GM18868 (cell line): ENCODE results near the gene RIMBP3C.
A peak's percentile ranks its signal among the peaks of the same experiment; 100 is the strongest.
"Not testable (repeated sequence)": the region's sequence is repeated elsewhere in the genome, so short reads cannot be mapped to it uniquely, and the experiment has no call there.

Experiments
- ATAC-seq: cut with Tn5 transposase; IDR thresholded peaks from one replicate; pipeline ENCODE4 v1.9.1; 2021; ENCODE audit warnings: mild to moderate bottlenecking, moderate library complexity; ENCODE audit not compliant: unreplicated experiment

The RIMBP3C gene

GRCh38 chr22:21579474-21579851 lies 28.2 kb upstream of the RIMBP3C start:
- ATAC-seq = no peak

DNA sequence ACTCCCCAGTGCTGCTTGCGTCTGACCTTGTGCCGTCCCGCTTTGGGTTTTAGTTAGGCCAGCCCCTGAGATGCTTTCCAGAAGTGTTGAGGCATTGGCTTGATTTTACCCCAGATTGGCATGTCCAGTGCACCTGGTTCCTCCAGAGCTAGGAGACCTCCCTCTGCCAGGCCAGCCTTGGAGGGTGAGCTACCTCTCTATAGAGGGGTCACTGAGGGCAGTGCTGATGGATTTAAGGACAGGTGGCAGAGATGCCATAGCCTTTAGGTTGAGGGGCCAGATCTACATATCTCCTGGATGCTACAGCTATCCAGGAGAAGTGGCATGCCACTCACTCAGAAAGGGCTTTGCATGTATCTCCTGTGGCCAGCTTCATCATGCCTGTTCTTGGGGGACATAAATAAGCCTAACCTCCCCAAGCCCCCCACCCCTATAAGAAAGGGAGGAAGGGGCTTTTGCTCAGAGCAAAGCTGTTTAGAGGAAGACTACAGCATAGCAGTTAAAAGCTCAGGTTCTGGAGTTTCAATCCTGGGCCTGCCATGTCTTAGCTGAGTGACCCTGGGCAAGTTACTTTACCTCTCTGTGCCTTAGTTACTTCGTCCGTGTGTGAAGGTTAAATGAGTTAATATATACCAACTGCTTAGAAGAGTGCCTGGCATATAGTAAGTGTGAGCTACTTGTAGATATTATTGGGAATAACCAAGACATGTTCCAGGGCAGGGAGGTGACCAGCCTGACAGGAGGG lies 22.7 kb upstream of the RIMBP3C start:
- ATAC-seq = no peak

DNA sequence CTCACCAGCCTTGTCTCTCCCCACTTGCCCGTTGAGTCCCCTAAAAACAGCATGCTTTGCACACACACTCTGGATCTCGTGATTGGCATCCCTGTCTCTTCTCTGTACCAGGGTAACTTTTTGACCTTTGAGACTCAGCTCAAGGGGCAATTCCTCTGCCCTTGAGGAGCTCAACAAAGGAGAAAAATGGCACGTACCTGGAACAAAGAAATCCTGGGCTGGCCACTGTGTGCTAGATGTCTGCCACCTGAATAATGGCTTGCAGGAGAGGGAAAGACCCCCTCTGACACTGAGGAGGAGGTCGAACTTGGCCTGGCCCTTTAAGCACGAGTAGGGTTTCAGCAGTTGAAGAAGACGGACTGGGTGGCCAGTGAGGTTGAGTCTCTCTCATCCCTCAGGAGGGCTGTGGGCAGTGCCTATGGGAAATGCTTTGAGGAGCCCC lies 22.1 kb upstream of the RIMBP3C start:
- no peak for ATAC-seq

DNA sequence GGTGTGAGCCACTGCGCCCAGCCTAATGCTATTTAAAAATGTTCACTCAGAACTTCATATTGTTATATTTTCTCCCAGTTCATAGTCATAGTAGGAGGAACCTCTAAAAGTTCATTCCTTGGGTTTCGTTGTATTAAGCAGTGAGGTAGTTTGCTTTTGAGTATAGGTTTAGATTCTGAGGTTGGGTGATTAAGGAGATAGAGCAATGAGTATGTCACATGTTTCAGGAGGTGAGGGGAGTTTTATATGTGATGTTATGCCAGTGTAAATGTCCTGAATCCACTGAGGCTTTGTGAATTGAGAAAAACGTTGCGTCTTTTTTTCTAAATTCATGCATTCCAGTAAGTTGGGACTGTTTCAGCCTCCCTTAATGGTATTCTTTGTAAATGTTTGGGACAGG lies 20.4 kb upstream of the RIMBP3C start:
- ATAC-seq = no peak

GRCh38 chr22:21570398-21570797 lies 19.1 kb upstream of the RIMBP3C start:
- ATAC-seq = no peak

DNA sequence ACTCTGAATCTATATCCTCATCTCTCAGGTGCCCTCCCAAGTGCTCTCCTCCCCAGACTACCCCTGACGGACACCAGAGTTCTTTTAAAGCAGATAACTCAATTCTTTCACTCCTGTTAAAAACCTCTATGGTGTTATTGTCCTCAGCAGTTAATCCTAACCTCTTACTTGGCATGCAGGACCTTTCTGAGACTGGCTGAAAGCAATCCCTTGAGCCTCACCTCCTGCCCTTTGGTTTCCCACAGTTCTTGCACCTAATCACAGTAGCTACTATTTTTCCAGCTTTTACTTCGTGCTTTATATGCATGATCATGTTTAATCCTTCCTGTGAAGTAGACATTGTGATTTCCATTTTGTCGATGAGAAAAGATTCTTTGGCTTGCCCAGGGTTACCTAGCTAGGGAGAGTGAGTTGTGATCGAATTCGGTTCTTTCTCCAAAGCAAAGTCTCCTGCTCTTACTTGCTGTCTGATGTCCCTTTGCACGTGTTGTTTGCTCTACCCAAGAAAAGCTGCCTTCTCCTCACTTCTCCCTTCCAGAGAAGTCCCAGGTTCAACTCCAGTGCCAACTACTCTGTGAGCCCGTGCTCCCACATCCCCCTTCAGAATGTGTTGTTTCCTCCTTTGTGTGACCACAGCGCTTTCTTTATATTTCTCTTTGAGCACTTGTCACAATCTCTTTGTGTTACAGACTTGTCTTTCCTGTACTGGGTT lies 18.4 kb upstream of the RIMBP3C start:
- no peak for ATAC-seq

- ATAC-seq = not testable (repeated sequence)
Measured at GRCh38 chr22:21569076-21569427, 17.8 kb upstream of the RIMBP3C start.

GRCh38 chr22:21568347-21569075 lies 17.2 kb upstream of the RIMBP3C start:
- ATAC-seq = no peak

GRCh38 chr22:21567456-21568346 lies 16.4 kb upstream of the RIMBP3C start, which contains the start of gene UBE2L3:
TSS of gene UBE2L3 (plus strand) at chr22:21567714. CDS start at chr22:21567745, 31 bp downstream.
- no peak for ATAC-seq

DNA sequence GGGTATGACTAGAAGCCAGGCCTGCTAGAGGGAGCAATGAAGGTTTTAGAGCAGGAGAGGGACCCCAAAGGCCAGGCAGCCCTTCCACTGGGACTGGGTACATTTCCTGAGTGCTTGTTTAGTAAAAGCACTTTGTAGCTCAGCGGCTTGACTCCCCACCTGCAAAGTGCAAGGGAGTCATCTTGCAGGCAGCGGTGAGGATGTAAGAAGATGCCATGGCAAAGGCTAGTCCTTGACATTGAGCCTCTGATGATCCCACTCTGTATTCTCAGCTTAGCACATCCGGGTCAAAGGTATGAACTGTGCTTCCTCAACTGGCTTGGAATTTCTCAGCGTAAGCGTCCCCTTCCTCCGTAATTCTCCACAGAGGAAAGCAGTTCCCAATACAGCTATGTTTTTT lies 13.2 kb upstream of the RIMBP3C start:
- ATAC-seq = no peak

DNA sequence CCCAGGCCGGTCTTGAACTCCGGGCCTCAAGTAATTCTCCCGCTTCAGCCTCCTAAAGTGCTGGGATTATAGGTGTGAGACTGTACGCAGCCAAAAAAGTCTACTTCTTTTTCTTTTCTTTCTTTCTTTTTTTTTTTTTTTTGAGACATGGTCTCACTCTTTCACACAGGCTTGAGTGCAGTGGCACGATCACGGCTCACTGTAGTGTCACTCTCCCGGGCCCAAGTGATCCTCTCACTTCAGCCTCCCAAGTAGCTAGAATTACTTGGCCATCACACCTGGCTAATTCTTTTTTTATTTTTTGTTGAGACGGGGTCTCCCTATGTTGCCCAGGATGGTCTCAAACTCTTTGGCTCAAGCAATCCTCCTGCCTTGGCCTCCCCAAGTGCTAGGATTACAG lies 12.7 kb upstream of the RIMBP3C start:
- ATAC-seq = no peak

DNA sequence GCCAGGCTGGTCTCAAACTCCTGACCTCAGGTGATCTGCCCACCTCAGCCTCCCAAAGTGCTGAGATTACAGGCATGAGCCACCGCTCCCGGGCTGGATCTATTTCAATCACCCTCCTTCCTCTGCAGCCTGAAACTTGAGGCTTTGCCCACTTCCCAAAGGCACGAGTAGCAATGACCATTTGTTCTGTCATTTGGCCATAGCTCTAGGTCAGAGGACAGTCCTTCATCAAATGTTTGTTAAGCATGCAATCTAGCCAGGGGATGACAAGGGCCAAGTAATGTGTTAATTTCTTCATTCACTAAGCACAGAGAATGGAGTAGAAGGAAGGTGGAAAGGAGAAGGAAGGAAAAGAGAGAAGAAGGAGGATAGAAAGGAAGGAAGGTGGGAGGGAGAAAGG lies 9.4 kb upstream of the RIMBP3C start:
- ATAC-seq = not testable (repeated sequence)

GRCh38 chr22:21559345-21560125 lies 8.3 kb upstream of the RIMBP3C start:
- not testable (repeated sequence) for ATAC-seq

GRCh38 chr22:21550678-21551047 lies 598 bp downstream of the RIMBP3C start:
- ATAC-seq = peak; percentile 31

DNA sequence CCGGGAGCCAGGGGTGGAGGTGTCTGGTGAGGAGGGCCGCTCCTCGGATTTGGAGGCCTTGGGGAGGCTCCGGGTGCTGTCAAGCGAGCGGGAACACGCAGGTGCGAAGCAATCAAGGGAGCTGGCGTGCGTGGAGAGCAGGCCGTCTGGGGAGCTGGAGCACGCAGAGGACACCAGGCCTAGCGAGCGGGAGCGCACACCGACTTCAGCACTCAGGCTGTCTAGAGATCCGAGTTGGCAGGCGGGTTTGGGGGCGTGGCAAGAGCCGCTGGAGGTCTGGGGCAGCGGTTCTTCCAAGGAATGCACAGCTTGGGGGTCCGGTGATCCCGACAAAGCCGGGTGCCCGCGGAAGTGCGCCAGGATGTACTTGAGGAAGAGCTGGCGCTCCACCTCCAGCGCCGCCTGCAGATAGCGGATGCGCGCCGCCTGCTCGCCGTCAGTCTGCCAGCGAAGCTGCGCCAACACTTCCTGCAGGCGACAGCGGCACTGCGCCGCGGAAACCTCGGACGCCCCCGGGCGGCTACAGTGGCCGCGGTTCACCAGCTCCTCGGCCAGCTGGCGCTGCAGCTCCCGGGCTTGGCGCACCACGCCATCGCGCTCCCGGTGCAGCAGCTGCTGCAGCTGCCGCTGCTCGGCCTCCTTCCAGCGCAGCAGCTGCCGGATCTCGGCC lies 1.1 kb downstream of the RIMBP3C start:
- peak; percentile 53 for ATAC-seq

GRCh38 chr22:21549558-21549957 lies 1.7 kb downstream of the RIMBP3C start:
- ATAC-seq = not testable (repeated sequence)

DNA sequence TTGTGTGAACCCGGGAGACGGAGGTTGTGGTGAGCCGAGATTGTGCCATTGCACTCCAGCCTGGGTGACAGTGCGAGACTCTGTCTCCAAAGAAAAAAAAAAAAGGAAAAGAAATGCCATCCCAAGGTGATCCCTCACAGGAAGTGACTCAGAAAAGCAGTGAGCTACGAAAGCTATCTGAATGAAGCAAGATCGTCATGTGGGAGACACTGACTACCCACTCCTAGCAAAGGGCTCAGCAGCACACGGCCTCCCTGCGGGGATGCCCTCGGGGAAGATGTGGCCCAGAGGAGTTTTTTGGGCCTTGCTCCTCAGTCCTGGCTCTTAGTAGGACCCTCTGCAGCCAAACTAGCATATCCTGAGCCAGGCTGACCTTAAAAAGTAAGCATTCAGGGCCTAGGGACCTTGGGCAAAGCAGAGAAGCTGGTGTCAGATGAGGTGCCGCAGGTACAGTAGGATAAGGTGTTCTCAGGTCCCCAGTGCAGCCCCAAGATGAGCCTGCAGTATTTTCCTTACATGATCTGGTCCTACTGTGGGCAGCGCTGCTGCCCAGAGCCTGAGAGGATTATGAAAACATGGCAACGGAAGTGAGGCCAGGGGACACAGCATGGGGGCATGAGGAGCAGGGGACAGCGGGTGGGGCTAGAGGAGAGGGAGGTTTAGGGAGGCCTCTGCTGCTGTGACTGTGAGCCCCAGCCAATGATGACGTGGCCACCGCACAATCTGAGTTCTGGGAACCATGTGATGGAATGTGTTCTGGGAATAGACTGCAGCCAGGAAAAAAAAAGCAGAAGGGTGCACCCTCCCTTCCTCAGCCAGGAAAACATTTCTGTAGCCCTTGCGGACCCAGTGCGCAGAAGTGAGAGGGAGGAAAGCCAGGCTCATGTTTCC lies 6.6 kb downstream of the RIMBP3C start:
- ATAC-seq = not testable (repeated sequence)

- not testable (repeated sequence) for ATAC-seq
Measured at GRCh38 chr22:21539862-21540261, 11.4 kb downstream of the RIMBP3C start.
